Measurements from ENCODE around the gene ATF3.

The ATF3 gene

GRCh38 chr1:212621949-212622305, 13.4 kb downstream of the ATF3 start:
- no peaks in the 10 kb centered on the region for H3K79me1 ChIP-seq (ENCODE audit: low read depth, low read length)
- no peaks in the 10 kb centered on the region for H3K9me3 ChIP-seq (replicated peaks in 1 of 2; ENCODE audit: control insufficient read depth in 2 of 2, insufficient read depth in 1 of 2, low read depth in 1 of 2, low read length in 2 of 2)
- no peak overlapping the region for H3K18ac ChIP-seq (ENCODE audit: low read length)
- peaks cover 18 to 35% of the 10 kb centered on the region in 2 donors for H3K36me3 ChIP-seq (replicated peaks in 1 of 2; ENCODE audit: control insufficient read depth in 2 of 2, insufficient read depth in 2 of 2, low read length in 2 of 2)
- no peak overlapping the region for H3K4me2 ChIP-seq (ENCODE audit: insufficient read depth, low read length, poor library complexity, severe bottlenecking)
- H3K23ac ChIP-seq (ENCODE audit: low read depth, low read length, poor library complexity) = no peak overlapping the region
- H4K91ac ChIP-seq (ENCODE audit: low read depth, low read length, poor library complexity) = no peak overlapping the region
- H2BK12ac ChIP-seq (ENCODE audit: low read length) = no peak overlapping the region
- no peak overlapping the region for H4K8ac ChIP-seq (ENCODE audit: low read depth, low read length)
- DNase-seq (ENCODE audit: low spot score) = no peak
- no peak overlapping the region for H2BK120ac ChIP-seq (ENCODE audit: low read depth, low read length)
- H3K27ac ChIP-seq (replicated peaks; ENCODE audit: low read length) = no peak overlapping the region
- no peak overlapping the region for H3K9ac ChIP-seq (ENCODE audit: low read depth, low read length, poor library complexity)
- H2BK5ac ChIP-seq (ENCODE audit: low read length) = no peak overlapping the region
- H3K4ac ChIP-seq (ENCODE audit: low read length) = no peak overlapping the region
- H3K27me3 ChIP-seq (ENCODE audit: control insufficient read depth in 3 of 3, insufficient read depth in 3 of 3, low read depth in 1 of 3, low read length in 3 of 3) = peaks cover 0 to 20% (median 0%) of the 10 kb centered on the region in 3 experiments
- H3K14ac ChIP-seq (ENCODE audit: low read length) = no peak overlapping the region
- peaks cover 5 to 16% of the 10 kb centered on the region in 2 donors for H3K4me1 ChIP-seq (ENCODE audit: control insufficient read depth in 2 of 2, insufficient read depth in 1 of 2, low read depth in 1 of 2, low read length in 2 of 2)
- no peak overlapping the region for H2BK15ac ChIP-seq (ENCODE audit: low read length)
- no CpG with 5 or more reads among the region's 1 CpG for WGBS, 2 donors (ENCODE audit: extremely low coverage in 2 of 2, insufficient read length in 2 of 2, insufficient replicate concordance in 1 of 2)
- no peak overlapping the region for H2AK5ac ChIP-seq (ENCODE audit: low read depth, low read length)
- no peak overlapping the region for H2AFZ ChIP-seq (ENCODE audit: low read length)
- no peak overlapping the region for H3K4me3 ChIP-seq (ENCODE audit: low read length in 2 of 2)

- H3K27ac ChIP-seq (replicated peaks; ENCODE audit: low read length) = no peak overlapping the region
- peaks cover 18 to 29% of the 10 kb centered on the region in 2 donors for H3K36me3 ChIP-seq (replicated peaks in 1 of 2; ENCODE audit: control insufficient read depth in 2 of 2, insufficient read depth in 2 of 2, low read length in 2 of 2)
- DNase-seq (ENCODE audit: low spot score) = no peak
- no peaks in the 10 kb centered on the region for H3K9me3 ChIP-seq (replicated peaks in 1 of 2; ENCODE audit: control insufficient read depth in 2 of 2, insufficient read depth in 1 of 2, low read depth in 1 of 2, low read length in 2 of 2)
- H3K9ac ChIP-seq (ENCODE audit: low read depth, low read length, poor library complexity) = no peak overlapping the region
- no peak overlapping the region for H4K8ac ChIP-seq (ENCODE audit: low read depth, low read length)
- H2BK120ac ChIP-seq (ENCODE audit: low read depth, low read length) = no peak overlapping the region
- no peak overlapping the region for H3K4me3 ChIP-seq (ENCODE audit: low read length in 2 of 2)
- no peak overlapping the region for H3K4ac ChIP-seq (ENCODE audit: low read length)
- H3K14ac ChIP-seq (ENCODE audit: low read length) = no peak overlapping the region
- H2BK12ac ChIP-seq (ENCODE audit: low read length) = no peak overlapping the region
- no peak overlapping the region for H4K91ac ChIP-seq (ENCODE audit: low read depth, low read length, poor library complexity)
- no peak overlapping the region for H2BK15ac ChIP-seq (ENCODE audit: low read length)
- H3K27me3 ChIP-seq (ENCODE audit: control insufficient read depth in 3 of 3, insufficient read depth in 3 of 3, low read depth in 1 of 3, low read length in 3 of 3) = peaks cover 0 to 25% (median 0%) of the 10 kb centered on the region in 3 experiments
- H3K4me2 ChIP-seq (ENCODE audit: insufficient read depth, low read length, poor library complexity, severe bottlenecking) = no peak overlapping the region
- no peaks in the 10 kb centered on the region for H3K79me1 ChIP-seq (ENCODE audit: low read depth, low read length)
- no peak overlapping the region for H2AFZ ChIP-seq (ENCODE audit: low read length)
- no peak overlapping the region for H2BK5ac ChIP-seq (ENCODE audit: low read length)
- H2AK5ac ChIP-seq (ENCODE audit: low read depth, low read length) = no peak overlapping the region
- no peak overlapping the region for H3K23ac ChIP-seq (ENCODE audit: low read depth, low read length, poor library complexity)
- no CpG with 5 or more reads among the region's 3 CpGs for WGBS, 2 donors (ENCODE audit: extremely low coverage in 2 of 2, insufficient read length in 2 of 2, insufficient replicate concordance in 1 of 2)
- H3K4me1 ChIP-seq (ENCODE audit: control insufficient read depth in 2 of 2, insufficient read depth in 1 of 2, low read depth in 1 of 2, low read length in 2 of 2) = peaks cover 5 to 16% of the 10 kb centered on the region in 2 donors
- no peak overlapping the region for H3K18ac ChIP-seq (ENCODE audit: low read length)
These were observed 13.9 kb downstream of the ATF3 start for GRCh38 chr1:212622467-212622866.

GRCh38 chr1:212622906-212623305, 14.3 kb downstream of the ATF3 start:
- WGBS, 2 donors (ENCODE audit: extremely low coverage in 2 of 2, insufficient read length in 2 of 2, insufficient replicate concordance in 1 of 2) = no CpG with 5 or more reads among the region's 4 CpGs
- no peak overlapping the region for H3K18ac ChIP-seq (ENCODE audit: low read length)
- DNase-seq (ENCODE audit: low spot score) = no peak

GRCh38 chr1:212623603-212624002, 15.0 kb downstream of the ATF3 start:
- Histone ChIP-seq H3K23ac (ENCODE audit: low read depth, low read length, poor library complexity) (no peak overlapping the region), H3K27me3 (ENCODE audit: control insufficient read depth in 3 of 3, insufficient read depth in 3 of 3, low read depth in 1 of 3, low read length in 3 of 3) (peaks cover 0 to 36% (median 0%) of the 10 kb centered on the region in 3 experiments), H4K8ac (ENCODE audit: low read depth, low read length) (no peak overlapping the region), H4K91ac (ENCODE audit: low read depth, low read length, poor library complexity) (no peak overlapping the region), H3K27ac (replicated peaks; ENCODE audit: low read length) (no peak overlapping the region), H3K4ac (ENCODE audit: low read length) (no peak overlapping the region), H2AK5ac (ENCODE audit: low read depth, low read length) (no peak overlapping the region), H2BK12ac (ENCODE audit: low read length) (no peak overlapping the region), H2BK15ac (ENCODE audit: low read length) (no peak overlapping the region), H3K9me3 (replicated peaks in 1 of 2; ENCODE audit: control insufficient read depth in 2 of 2, insufficient read depth in 1 of 2, low read depth in 1 of 2, low read length in 2 of 2) (no peaks in the 10 kb centered on the region), H3K18ac (ENCODE audit: low read length) (no peak overlapping the region), H3K36me3 (replicated peaks in 1 of 2; ENCODE audit: control insufficient read depth in 2 of 2, insufficient read depth in 2 of 2, low read length in 2 of 2) (peaks cover 13 to 18% of the 10 kb centered on the region in 2 donors), H3K4me1 (ENCODE audit: control insufficient read depth in 2 of 2, insufficient read depth in 1 of 2, low read depth in 1 of 2, low read length in 2 of 2) (peaks cover 5 to 16% of the 10 kb centered on the region in 2 donors), H3K79me1 (ENCODE audit: low read depth, low read length) (no peaks in the 10 kb centered on the region), H3K4me2 (ENCODE audit: insufficient read depth, low read length, poor library complexity, severe bottlenecking) (no peak overlapping the region), H3K14ac (ENCODE audit: low read length) (no peak overlapping the region), H2BK5ac (ENCODE audit: low read length) (no peak overlapping the region), H3K9ac (ENCODE audit: low read depth, low read length, poor library complexity) (no peak overlapping the region), H3K4me3 (ENCODE audit: low read length in 2 of 2) (no peak overlapping the region), H2AFZ (ENCODE audit: low read length) (no peak overlapping the region), H2BK120ac (ENCODE audit: low read depth, low read length) (no peak overlapping the region)
- WGBS, 2 donors (ENCODE audit: extremely low coverage in 2 of 2, insufficient read length in 2 of 2, insufficient replicate concordance in 1 of 2) = no CpG with 5 or more reads among the region's 2 CpGs
- no peak for DNase-seq (ENCODE audit: low spot score)

More at GRCh38 chr1:212622906-212623305, 14.3 kb downstream of the ATF3 start:
- Histone ChIP-seq H3K9me3 (replicated peaks in 1 of 2; ENCODE audit: control insufficient read depth in 2 of 2, insufficient read depth in 1 of 2, low read depth in 1 of 2, low read length in 2 of 2) (no peaks in the 10 kb centered on the region), H2AK5ac (ENCODE audit: low read depth, low read length) (no peak overlapping the region), H3K27ac (replicated peaks; ENCODE audit: low read length) (no peak overlapping the region), H3K23ac (ENCODE audit: low read depth, low read length, poor library complexity) (no peak overlapping the region), H2BK5ac (ENCODE audit: low read length) (no peak overlapping the region), H3K36me3 (replicated peaks in 1 of 2; ENCODE audit: control insufficient read depth in 2 of 2, insufficient read depth in 2 of 2, low read length in 2 of 2) (peaks cover 18 to 25% of the 10 kb centered on the region in 2 donors), H2BK15ac (ENCODE audit: low read length) (no peak overlapping the region), H3K27me3 (ENCODE audit: control insufficient read depth in 3 of 3, insufficient read depth in 3 of 3, low read depth in 1 of 3, low read length in 3 of 3) (peaks cover 0 to 29% (median 0%) of the 10 kb centered on the region in 3 experiments), H2BK120ac (ENCODE audit: low read depth, low read length) (no peak overlapping the region), H2AFZ (ENCODE audit: low read length) (no peak overlapping the region), H3K4me3 (ENCODE audit: low read length in 2 of 2) (no peak overlapping the region), H3K9ac (ENCODE audit: low read depth, low read length, poor library complexity) (no peak overlapping the region), H3K4me2 (ENCODE audit: insufficient read depth, low read length, poor library complexity, severe bottlenecking) (no peak overlapping the region), H4K91ac (ENCODE audit: low read depth, low read length, poor library complexity) (no peak overlapping the region), H3K79me1 (ENCODE audit: low read depth, low read length) (no peaks in the 10 kb centered on the region), H3K4ac (ENCODE audit: low read length) (no peak overlapping the region), H3K14ac (ENCODE audit: low read length) (no peak overlapping the region), H3K4me1 (ENCODE audit: control insufficient read depth in 2 of 2, insufficient read depth in 1 of 2, low read depth in 1 of 2, low read length in 2 of 2) (peaks cover 5 to 16% of the 10 kb centered on the region in 2 donors), H4K8ac (ENCODE audit: low read depth, low read length) (no peak overlapping the region), H2BK12ac (ENCODE audit: low read length) (no peak overlapping the region)
